SK-N-SH treated with all-trans-retinoic acid at 6 μM for 48 hours (cell line): ENCODE measurements around the gene USH2A.

ENCODE experiments used
- ARNTL ChIP-seq: fragments of 450-650 bp; formaldehyde crosslinking; IDR thresholded peaks from 2 replicates; pipeline ENCODE4 v1.5.0; 2020; ENCODE audit warnings: low read depth, mild to moderate bottlenecking, moderate library complexity, borderline replicate concordance
- CSDC2 ChIP-seq: fragments of 250-450 bp; sonication (Bioruptor Pico); IDR thresholded peaks from 2 replicates; pipeline ENCODE4 v1.5.0; 2020; ENCODE audit warnings: mild to moderate bottlenecking, moderate library complexity
- RARB ChIP-seq: fragments of 250-450 bp; sonication (Bioruptor Pico); IDR thresholded peaks from 2 replicates; pipeline ENCODE4 v1.8.0; 2021; ENCODE audit warnings: mild to moderate bottlenecking, moderate library complexity
- TOX ChIP-seq: fragments of 250-450 bp; sonication (Bioruptor Pico); IDR thresholded peaks from 2 replicates; pipeline ENCODE4 v1.8.0; 2021; ENCODE audit warnings: mild to moderate bottlenecking, moderate library complexity, borderline replicate concordance
- ZFP3 ChIP-seq: fragments of 250-450 bp; sonication (Bioruptor Pico); IDR thresholded peaks from 2 replicates; pipeline ENCODE4 v1.5.0; 2020; ENCODE audit warnings: mild to moderate bottlenecking, moderate library complexity
- ZNF8 ChIP-seq: fragments of 450-650 bp; formaldehyde crosslinking; IDR thresholded peaks from 2 replicates; pipeline ENCODE4 v1.5.0; 2020; ENCODE audit warnings: mild to moderate bottlenecking, moderate library complexity
- TF ChIP-seq, protein P1 (sequence below): fragments of 250-450 bp; sonication (Bioruptor Pico); IDR thresholded peaks from 2 replicates; pipeline ENCODE4 v1.5.1; 2021; ENCODE audit warnings: mild to moderate bottlenecking, moderate library complexity
- TF ChIP-seq, protein P2 (sequence below): fragments of 250-450 bp; sonication (Bioruptor Pico); IDR thresholded peaks from 2 replicates; pipeline ENCODE4 v1.8.0; 2020; ENCODE audit warnings: mild to moderate bottlenecking, moderate library complexity, borderline replicate concordance
- TF ChIP-seq, protein P3 (sequence below): fragments of 250-450 bp; sonication (Bioruptor Pico); IDR thresholded peaks from 2 replicates; pipeline ENCODE4 v1.5.1; 2020; ENCODE audit warnings: low read depth, mild to moderate bottlenecking, moderate library complexity

DNA sequence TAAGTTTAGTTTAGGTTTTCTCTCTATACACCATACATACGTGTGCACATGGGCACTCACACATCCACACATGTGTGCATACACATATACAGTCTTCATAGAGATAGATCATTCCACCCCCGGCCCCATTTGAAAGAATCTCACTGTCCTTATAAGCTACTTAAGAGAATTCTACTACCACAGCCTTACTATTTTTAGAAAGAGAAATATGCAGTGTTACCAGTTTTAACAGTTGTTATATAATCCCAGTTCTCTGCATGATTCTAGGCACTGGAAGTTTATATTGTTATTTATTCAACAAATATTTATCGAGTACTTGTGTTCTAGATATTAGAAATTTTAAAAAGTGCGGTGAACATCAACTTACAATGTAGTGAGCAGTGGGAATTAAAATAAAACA, 814.6 kb downstream of the USH2A start:
- TF ChIP-seq RARB (no peak), ZNF8 (CRISPR knock-in tag) (no peak), ARNTL (CRISPR knock-in tag) (no peak), CSDC2 (CRISPR knock-in tag) (no peak), TOX (CRISPR knock-in tag) (no peak), ZFP3 (no peak)
- TF ChIP-seq, protein P1, sequence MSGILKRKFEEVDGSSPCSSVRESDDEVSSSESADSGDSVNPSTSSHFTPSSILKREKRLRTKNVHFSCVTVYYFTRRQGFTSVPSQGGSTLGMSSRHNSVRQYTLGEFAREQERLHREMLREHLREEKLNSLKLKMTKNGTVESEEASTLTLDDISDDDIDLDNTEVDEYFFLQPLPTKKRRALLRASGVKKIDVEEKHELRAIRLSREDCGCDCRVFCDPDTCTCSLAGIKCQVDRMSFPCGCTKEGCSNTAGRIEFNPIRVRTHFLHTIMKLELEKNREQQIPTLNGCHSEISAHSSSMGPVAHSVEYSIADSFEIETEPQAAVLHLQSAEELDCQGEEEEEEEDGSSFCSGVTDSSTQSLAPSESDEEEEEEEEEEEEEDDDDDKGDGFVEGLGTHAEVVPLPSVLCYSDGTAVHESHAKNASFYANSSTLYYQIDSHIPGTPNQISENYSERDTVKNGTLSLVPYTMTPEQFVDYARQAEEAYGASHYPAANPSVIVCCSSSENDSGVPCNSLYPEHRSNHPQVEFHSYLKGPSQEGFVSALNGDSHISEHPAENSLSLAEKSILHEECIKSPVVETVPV (CRISPR knock-in tag): no peak
- TF ChIP-seq, protein P2, sequence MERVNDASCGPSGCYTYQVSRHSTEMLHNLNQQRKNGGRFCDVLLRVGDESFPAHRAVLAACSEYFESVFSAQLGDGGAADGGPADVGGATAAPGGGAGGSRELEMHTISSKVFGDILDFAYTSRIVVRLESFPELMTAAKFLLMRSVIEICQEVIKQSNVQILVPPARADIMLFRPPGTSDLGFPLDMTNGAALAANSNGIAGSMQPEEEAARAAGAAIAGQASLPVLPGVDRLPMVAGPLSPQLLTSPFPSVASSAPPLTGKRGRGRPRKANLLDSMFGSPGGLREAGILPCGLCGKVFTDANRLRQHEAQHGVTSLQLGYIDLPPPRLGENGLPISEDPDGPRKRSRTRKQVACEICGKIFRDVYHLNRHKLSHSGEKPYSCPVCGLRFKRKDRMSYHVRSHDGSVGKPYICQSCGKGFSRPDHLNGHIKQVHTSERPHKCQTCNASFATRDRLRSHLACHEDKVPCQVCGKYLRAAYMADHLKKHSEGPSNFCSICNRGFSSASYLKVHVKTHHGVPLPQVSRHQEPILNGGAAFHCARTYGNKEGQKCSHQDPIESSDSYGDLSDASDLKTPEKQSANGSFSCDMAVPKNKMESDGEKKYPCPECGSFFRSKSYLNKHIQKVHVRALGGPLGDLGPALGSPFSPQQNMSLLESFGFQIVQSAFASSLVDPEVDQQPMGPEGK (CRISPR knock-in tag): no peak
- TF ChIP-seq, protein P3, sequence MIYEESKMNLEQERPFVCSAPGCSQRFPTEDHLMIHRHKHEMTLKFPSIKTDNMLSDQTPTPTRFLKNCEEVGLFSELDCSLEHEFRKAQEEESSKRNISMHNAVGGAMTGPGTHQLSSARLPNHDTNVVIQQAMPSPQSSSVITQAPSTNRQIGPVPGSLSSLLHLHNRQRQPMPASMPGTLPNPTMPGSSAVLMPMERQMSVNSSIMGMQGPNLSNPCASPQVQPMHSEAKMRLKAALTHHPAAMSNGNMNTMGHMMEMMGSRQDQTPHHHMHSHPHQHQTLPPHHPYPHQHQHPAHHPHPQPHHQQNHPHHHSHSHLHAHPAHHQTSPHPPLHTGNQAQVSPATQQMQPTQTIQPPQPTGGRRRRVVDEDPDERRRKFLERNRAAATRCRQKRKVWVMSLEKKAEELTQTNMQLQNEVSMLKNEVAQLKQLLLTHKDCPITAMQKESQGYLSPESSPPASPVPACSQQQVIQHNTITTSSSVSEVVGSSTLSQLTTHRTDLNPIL (CRISPR knock-in tag): no peak
